A673 (cell line): Measurements from ENCODE around the gene ZBTB37.

Experiments used
- CTCF ChIP-seq: fragments of 300-800, 200-600 bp; sonication (generic); conservative IDR thresholded peaks from 2 replicates; pipeline ENCODE4 v1.5.1; 2017; ENCODE audit warnings: low read depth, mild to moderate bottlenecking, antibody characterized with exemption, low read length, moderate library complexity, mixed read lengths
- EZH2 ChIP-seq: fragments of 200-600 bp; sonication (generic); IDR thresholded peaks from 2 replicates; pipeline ENCODE4 v1.6.1; 2017; ENCODE audit warnings: borderline replicate concordance, low read depth, mild to moderate bottlenecking, mixed read lengths, antibody characterized with exemption, low read length; ENCODE audit not compliant: poor library complexity, severe bottlenecking

- TF ChIP-seq CTCF (no peak), EZH2 (no peak)
These were observed 11.3 kb upstream of the ZBTB37 start for GRCh38 chr1:173856903-173857302.
